Stimulated activated CD8-positive, alpha-beta memory T cell treated with anti-CD3 and anti-CD28 coated beads, Interleukin-12 subunit alpha, Interleukin-12 subunit beta, amount 100 ng/mL, for 4 hours (primary cell): ENCODE data around the gene IGSF22.

Experiments
- DNase-seq: peaks from one replicate; pipeline ENCODE4 v3.0.0-alpha.2; 2020; ENCODE audit warnings: low read depth

The IGSF22 gene

DNA sequence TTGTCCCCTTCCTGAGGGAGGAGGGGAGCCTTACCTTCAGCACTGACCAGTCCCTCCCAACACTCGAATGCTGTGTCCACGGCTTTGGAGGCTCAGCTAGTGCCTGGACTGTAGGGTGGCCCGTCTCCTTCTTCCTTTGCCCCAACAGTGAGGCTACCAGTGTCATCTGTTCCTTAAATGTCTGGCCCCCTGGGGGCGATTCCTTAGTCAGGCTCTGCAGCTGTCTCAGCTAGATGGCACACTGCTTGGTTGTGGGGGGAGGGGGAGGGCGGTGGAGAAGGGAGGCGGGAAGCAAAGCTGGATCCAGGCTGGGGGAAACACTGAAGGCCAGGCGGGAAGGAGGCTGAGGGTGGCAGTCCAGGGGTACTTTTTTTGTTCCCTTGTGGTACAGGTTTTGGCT, at the start of gene IGSF22:
TSS of gene IGSF22 (minus strand) at position 149 of the 400 bp plus-strand sequence. CDS start 1,952 bp downstream, outside the sequence.
- DNase-seq: no peak

GRCh38 chr11:18774801-18775200, 48.8 kb upstream of the IGSF22 start:
- no peak for DNase-seq

DNA sequence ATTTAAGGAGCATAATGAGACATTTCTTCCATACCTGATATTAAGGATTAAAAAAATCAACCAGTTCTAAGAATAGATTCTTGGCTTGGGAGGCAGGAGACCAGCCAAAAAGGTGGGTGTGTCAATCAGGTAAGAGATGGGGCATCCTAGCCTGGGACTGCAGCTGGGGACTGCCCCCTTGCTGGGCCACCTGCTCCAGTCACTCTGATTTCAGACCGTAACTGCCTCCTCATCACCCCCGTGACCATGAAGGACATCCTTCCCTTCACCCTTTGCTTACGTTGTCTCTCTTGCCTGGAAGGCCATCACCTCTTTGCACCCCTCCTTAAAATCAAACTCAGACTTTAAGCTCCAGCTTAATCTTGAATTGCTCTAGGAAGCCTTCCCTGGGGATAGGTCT, 47.7 kb upstream of the IGSF22 start:
- DNase-seq: no peak

DNA sequence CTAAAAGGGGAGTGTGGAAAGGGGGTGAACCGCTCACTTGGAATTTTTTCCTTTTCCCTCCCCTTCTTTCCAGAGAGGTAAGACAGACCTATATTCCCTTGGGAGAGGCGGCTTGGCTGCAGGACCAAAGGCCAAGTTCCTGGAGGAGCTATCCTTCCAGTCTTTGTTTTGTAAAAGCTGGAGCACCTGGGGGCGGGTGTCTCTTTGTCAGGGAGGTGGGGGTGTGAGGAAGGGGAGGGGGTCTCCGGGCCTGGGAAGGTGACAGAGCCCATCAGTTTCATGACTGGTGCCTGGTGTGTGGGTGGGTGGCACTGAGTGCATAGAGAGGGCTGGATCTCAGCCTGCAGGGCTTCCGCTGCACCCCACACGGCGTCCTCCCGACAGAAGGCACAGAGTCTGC, 47.1 kb upstream of the IGSF22 start:
- DNase-seq: no peak

- DNase-seq: no peak
These were observed 46.2 kb upstream of the IGSF22 start for GRCh38 chr11:18772211-18772610.

GRCh38 chr11:18771266-18772035, 45.5 kb upstream of the IGSF22 start:
- DNase-seq: no peak

DNA sequence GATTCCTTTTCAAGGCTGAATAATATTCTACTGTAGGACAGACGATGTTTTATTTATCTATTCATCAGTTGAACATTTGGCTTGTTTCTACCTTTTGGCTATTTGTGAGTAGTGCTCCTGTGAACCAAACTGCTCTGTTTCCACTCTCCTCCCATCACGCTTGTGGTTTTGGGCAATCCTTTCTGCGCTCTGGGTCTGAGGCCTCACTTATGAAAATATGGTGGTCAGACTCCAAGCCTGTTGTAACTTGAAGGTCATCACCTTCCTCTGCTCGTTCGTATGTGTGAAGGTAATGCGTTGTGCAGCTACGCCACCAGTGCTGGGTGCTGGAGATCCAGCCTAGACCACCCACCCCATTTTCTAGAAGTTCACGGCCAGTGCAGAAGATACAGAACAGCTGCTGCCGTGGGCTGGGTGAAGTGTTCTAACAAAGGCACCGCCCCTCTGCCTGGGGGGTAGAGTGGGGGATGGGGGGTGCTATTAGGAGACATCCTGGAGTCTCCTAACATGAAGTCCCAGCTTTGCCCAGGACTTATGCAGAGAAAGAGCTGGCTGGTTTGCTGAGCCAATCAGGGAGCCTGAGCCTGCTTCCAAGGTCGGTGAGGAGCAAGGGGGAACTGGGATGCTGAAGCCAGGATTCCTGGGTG, 44.6 kb upstream of the IGSF22 start:
- no peak for DNase-seq

DNA sequence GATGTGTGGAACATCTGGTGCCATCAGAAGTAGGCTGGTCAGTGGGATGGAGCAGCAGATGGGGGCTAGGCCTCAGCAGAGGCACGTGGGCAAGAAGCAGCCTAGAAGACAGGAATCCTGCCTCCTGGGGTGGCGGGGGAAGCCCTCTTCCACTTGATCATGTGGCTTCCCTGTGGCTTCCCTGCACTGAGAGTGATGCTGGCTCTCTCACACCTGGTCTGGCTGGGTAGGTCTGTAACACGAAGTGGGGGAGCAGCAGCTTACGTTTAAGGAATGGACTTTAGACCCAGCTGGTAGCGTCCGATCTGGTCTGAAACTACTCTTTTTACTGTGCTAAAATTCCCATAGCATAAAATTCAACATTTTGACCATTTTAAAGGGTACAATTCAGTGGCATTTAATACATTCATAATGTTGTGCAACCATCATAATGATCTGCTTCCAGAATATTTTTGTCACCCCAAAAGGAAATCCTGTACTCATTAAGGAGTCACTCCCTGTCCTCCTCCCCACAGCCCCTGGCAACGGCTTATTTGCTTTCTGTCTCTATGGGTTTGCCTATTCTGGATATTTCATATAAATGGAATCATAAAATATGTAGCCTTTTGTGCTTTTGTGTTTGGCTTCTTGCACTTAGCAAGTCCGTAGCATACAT, 43.9 kb upstream of the IGSF22 start:
- DNase-seq: no peak

GRCh38 chr11:18768978-18769377, 43.0 kb upstream of the IGSF22 start:
- no peak for DNase-seq

- DNase-seq: no peak
These were observed 42.5 kb upstream of the IGSF22 start for GRCh38 chr11:18768472-18768901.

DNA sequence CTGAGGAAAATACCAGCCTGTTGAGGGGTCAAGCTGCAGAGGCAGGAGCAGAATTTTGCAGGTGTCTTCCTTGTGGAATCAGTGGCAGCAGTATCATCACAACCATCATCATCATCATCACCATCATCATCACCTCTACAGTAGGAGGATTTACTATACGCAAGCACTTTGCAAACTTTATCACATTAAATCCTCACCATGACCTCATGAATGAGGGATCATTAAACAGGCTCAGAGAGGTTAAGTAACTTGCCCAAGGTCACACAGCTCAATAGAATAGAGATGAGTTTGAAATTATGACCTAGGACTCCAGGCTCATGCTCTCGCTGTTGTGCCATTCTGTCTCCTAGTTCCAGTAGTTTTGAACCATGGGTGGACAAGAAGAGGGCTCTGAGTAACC, 40.0 kb upstream of the IGSF22 start:
- no peak for DNase-seq

DNA sequence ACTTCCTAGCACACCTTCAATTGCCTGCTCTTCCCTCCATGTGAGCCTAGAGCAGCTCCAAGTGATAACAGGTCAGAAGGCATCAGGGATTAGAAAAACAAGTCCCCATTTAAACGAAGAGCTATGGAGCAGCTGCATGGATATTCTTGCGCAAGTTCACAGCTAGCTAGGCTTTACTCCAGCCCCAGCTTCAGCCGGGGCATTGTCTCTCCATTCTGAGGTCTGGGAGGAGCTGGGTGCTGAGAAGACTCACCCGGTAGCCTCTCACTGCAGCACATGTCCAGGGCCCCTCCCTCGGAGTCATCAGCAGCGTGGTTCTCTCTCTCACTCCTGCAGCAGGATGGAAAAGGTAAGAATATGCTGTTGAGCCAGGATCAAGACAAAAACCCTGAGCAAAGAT, 39.6 kb upstream of the IGSF22 start:
- DNase-seq: no peak

GRCh38 chr11:18761741-18762140, 35.8 kb upstream of the IGSF22 start:
- DNase-seq: no peak

GRCh38 chr11:18761144-18761543, 35.2 kb upstream of the IGSF22 start:
- DNase-seq: no peak

- DNase-seq: no peak
These were observed 31.8 kb upstream of the IGSF22 start for GRCh38 chr11:18757811-18758210.

- DNase-seq: no peak
These were observed 30.9 kb upstream of the IGSF22 start for GRCh38 chr11:18756889-18757288.

- DNase-seq: no peak
These were observed 28.3 kb upstream of the IGSF22 start for GRCh38 chr11:18754308-18754707.

- no peak for DNase-seq
These were observed 26.5 kb upstream of the IGSF22 start for GRCh38 chr11:18752502-18752901.

DNA sequence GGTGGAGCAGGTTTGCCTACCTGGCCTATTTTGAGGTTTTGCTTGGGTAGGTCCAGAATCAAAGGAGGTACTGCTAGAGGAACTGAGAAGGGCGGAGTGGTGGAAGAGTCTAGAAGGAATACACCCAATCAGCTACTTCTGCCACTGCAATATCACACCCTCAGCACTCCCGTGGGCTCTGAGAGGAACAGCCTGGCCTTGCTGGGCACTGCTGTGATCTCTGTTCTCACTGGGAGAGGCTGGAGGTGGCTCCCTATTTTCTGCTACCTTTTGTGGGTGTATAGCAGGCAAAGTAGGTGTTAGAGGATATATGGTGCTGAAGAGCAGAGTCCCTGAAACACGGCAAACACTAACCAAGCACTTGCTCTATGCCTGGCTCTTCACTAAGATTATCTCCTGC, 25.0 kb upstream of the IGSF22 start:
- DNase-seq: no peak

DNA sequence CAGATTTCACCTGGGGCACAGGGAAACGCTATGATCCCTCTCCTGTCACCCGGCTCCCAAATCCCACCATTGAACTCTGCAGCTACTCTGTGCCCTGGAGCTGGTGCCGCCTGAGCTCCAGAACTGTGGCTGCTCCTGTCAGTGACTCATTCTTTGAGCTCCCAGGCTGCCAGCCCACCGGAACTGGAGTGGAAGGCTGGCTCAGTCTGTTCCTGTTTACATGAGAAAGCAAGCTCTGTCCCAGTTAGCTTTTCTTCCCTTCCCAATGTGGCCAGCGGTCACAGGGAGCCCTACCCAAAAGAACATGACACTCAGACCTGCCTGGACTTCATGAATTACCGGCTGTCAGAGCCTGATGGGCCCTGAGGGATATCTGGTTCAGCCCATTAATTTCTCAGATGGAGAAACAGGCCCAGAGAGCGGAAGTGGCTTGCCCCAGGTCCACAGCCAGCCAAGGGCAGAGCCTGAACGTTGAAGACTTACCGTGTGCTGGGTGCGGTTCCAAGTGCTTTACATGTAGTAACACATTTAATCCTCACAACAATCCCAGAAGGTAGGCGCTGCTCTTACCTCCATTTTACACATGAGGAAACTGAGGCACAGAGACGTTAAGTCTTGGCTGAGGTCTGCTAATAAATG, 23.8 kb upstream of the IGSF22 start:
- no peak for DNase-seq

- no peak for DNase-seq
These were observed 22.9 kb upstream of the IGSF22 start for GRCh38 chr11:18748766-18749365.

DNA sequence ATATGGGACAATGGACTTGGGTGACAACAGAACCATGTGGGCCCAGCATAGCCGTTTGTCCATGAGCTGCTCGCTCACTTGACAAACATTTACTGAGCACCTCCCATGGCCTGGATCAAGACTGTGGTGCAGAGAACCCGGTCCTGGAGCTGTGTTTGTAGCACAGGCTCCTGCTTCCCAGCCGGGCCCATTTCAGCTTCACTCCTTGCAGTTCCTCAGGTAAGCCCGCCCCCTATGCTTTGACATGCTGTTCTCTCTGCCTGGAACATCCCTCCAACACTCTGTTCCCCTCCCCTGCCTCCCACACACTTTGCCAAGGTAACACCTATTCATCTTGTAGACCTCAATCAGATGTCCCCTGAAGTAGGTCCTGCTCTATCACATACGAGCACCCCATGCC, 19.3 kb upstream of the IGSF22 start:
- no peak for DNase-seq
